HG03342 (cell line): ENCODE data around the gene ASAP2.

Experiments used
- ATAC-seq: cut with Tn5 transposase; IDR thresholded peaks from one replicate; pipeline ENCODE4 v1.9.1; 2021; ENCODE audit warnings: mild to moderate bottlenecking, moderate library complexity; ENCODE audit not compliant: unreplicated experiment

ASAP2 gene

GRCh38 chr2:9341337-9341887 is 134.8 kb downstream of the ASAP2 start:
- no peak for ATAC-seq

DNA sequence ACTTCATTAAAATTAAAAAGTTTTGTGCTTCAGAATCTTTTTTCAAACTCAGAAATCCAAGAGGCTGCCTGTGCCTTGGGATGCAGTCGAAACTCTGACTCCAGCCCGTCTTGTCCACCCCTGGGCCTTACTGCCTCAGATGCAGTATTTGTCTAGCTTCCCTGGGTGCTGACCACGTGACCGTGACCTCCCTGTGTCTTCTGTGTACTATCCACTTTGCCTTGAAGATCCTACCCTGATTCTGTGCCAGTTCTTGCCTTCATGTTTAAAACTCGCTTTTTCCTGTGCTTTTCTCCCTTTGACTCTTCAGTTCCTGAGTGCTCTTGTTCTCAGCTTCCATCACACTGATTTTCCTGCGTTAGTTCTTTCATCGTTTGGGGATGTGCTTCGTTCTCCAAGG is 136.0 kb downstream of the ASAP2 start:
- no peak for ATAC-seq

GRCh38 chr2:9343524-9343923 is 136.9 kb downstream of the ASAP2 start:
- ATAC-seq = no peak

- no peak for ATAC-seq
Measured at GRCh38 chr2:9344434-9344833, 137.8 kb downstream of the ASAP2 start.

DNA sequence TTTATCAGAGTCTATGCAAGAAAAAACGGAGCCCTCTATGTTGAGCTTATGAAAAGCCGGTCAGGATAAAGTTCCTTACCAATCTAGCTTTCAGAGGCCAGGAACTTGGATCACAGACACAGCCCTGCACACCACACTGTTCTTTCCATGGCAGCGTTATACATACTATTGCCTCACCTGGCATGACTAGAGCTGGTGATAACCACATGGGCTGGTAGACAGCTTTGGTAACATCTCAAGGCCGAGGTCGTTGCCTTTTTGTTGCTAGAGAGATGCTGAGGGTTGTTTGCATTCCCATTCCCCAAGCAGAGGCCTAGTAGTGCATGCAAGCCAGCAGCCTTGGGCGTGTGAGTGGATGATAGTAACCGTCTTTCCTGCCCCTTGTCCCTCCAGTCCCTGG is 138.7 kb downstream of the ASAP2 start:
- no peak for ATAC-seq

DNA sequence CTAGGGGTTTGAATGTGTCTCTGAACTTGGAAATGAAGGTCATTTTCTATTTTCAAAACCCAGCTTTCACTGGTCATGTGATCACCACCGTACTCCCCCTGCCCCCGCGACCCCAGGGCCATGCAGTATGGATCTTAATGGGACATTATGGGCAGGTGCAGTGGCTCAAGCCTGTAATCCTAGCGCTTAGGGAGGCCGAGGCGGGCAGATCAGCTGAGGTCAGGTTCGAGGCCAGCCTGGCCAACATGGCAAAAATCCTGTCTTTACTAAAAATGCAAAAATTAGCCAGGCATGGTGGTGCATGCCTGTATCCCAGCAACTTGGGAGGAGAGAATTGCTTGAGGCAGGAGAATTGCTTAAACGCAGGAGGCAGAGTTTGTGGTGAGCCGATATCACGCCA is 139.4 kb downstream of the ASAP2 start:
- no peak for ATAC-seq

DNA sequence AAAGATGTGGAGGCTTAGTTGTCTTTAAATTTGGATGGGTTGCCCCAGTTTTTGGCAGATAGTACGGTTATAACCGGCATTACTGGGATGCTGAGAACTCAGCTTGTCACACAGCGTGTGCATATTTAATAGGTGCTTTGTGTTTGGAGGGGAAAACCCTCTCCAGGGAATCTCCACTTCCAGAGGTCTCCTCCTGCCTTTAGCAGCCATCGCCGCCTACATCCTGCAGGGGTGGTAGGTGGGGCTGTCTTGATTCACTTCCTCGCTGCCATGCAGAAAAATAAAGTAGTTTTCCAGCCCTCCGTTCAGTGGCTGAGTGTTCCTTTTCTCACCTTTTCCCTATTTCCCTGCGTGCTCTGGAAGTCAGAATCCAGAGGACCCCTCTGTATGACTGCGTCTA is 140.3 kb downstream of the ASAP2 start:
- no peak for ATAC-seq

DNA sequence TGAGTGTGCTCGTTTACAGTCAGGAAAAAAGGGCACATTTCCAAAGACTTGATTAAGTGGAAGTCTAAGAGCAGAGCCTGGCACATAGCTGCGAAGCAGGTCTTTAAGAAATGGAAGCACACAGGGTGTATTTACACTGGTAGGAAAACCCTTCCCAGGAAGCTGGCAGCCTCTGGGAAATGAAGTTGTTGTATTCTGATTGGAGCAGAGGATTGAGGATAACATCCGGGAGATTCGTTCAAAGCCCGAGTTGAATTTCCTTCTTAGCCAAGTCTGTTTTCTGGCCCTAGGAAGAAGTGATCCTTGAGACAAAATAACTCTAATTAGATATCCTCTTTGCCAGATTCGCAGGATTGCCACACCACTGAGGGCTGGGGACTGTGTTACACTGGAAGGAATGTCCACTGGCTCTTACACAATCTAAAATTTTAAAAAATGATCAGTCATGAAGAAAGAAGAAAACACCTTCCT is 140.8 kb downstream of the ASAP2 start:
- ATAC-seq = no peak

GRCh38 chr2:9354318-9354717 is 147.7 kb downstream of the ASAP2 start:
- no peak for ATAC-seq

- no peak for ATAC-seq
Measured at GRCh38 chr2:9355270-9355669, 148.7 kb downstream of the ASAP2 start.

GRCh38 chr2:9355716-9356115 is 149.1 kb downstream of the ASAP2 start:
- no peak for ATAC-seq

GRCh38 chr2:9356261-9356660 is 149.6 kb downstream of the ASAP2 start:
- no peak for ATAC-seq

- no peak for ATAC-seq
Measured at GRCh38 chr2:9358846-9359245, 152.2 kb downstream of the ASAP2 start.

- no peak for ATAC-seq
Measured at GRCh38 chr2:9359463-9359862, 152.9 kb downstream of the ASAP2 start.

GRCh38 chr2:9360110-9360509 is 153.5 kb downstream of the ASAP2 start:
- no peak for ATAC-seq

DNA sequence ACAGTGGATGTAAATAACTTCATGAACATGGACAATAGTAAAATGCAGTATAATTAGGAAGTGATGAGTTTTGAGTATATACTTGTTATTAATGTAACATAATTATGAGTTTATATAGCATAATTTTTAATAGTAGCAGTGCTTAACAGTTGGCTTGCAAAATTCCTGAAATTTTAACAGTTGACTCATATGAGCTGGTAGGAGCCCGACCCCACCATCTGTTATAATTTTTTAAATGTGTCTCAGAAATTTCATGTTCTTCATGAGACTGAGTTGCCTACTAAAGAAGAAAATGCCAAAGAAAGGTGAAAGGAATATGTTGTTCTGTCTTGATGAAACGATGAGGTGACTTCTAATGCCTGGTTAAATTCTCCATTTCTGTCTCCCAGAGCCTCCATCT is 154.1 kb downstream of the ASAP2 start:
- no peak for ATAC-seq

- ATAC-seq = no peak
Measured at GRCh38 chr2:9364373-9364772, 157.8 kb downstream of the ASAP2 start.

GRCh38 chr2:9364791-9365497 is 158.3 kb downstream of the ASAP2 start:
- ATAC-seq = no peak

DNA sequence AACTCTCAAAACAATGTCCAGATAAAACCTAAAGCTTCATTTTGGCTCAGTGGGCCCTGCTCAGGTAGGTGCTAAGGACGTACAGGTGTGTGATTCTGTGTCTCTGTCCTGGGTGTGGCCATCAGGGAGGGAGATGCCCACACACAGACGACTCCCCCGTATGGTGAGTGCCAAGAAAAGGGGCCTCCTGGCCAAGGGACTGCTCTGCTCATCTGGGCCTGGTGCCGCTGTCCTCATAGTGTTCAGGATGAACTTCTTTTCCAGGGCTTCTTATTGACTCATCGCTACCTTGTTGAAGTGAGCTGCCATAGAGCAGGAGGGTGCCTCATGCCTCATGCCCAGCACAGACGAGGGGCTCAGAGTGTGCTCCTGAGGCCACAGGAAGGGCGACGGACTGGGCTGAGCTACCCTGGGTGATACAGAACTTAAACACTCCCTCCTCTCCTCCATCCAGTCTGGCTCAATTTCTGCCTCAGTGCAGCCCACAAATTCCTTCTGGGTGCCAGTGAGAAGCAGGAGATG is 158.9 kb downstream of the ASAP2 start:
- ATAC-seq = no peak

GRCh38 chr2:9366026-9366425 is 159.4 kb downstream of the ASAP2 start:
- ATAC-seq = no peak

GRCh38 chr2:9370746-9371145 is 164.1 kb downstream of the ASAP2 start:
- no peak for ATAC-seq

DNA sequence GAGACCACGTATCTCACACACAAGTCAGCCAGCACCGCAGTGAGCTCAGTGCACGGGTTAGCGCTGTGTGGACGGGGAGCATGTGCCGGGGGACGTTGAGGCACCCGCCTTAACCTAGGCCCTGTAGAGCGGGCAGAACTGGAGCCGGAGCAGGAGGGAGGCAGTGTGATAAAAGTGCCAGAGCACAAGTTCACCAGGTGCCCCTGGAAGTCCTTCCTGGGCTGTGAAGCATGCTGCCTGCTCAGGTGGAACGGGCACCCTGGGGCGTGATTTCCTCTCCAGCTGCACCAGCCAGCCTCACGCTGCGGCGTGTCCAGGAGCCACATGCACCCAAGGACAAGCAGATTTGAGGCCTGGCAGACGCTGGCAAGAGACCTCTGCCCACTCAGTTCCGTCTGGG is 166.4 kb downstream of the ASAP2 start:
- no peak for ATAC-seq

GRCh38 chr2:9373476-9373875 is 166.9 kb downstream of the ASAP2 start:
- no peak for ATAC-seq
